H7 (cell line): ENCODE results near the gene ENOX2. TPM values are rescaled to one million over a fixed set of nuclear protein-coding genes. Genes with fewer than 3 reads are reported as not detected.
"Not testable (repeated sequence)": the region's sequence is repeated elsewhere in the genome, so short reads cannot be mapped to it uniquely, and the experiment has no call there.

Experiments
- DNase-seq: peaks from one replicate; pipeline ENCODE4 v3.0.0; 2012
- H3K27me3 ChIP-seq: 2 replicates; pipeline ENCODE4 v1.6.0; 2011; ENCODE audit warnings: mild to moderate bottlenecking, low read length; ENCODE audit not compliant: control insufficient read depth, insufficient read depth
- H3K36me3 ChIP-seq: replicated peaks from 2 replicates; pipeline ENCODE4 v1.5.1; 2011; ENCODE audit warnings: low read length; ENCODE audit not compliant: control insufficient read depth, insufficient read depth
- H3K4me3 ChIP-seq: 2 replicates; pipeline ENCODE4 v1.5.1; 2011; ENCODE audit warnings: low read depth, mild to moderate bottlenecking, control low read depth, low read length, moderate library complexity; ENCODE audit not compliant: insufficient read depth
- total RNA-seq: library from RNA; depleted of rRNA; stranded (reverse); fragments of >200 nt; shearing (Covaris generic); gene quantifications from 2 replicates; pipeline ENCODE4 v1.2.3, GENCODE V29; 2014; rRNA removed

Gene ENOX2
- 17.5 and 21.3 TPM in 2 replicates for total RNA-seq

- peak; percentile 88 for DNase-seq
- no peaks in the 10 kb centered on the region for H3K36me3 ChIP-seq
- no peaks in the 10 kb centered on the region for H3K27me3 ChIP-seq
- H3K4me3 ChIP-seq, result peak within 1 kb of the TSS; percentile 85
Measured at GRCh38 chrX:130902783-130903613, at the start of gene ENOX2. ENOX2 (minus strand) TSS chrX:130903209; CDS start chrX:130703216, 199,993 bp downstream.

- Histone ChIP-seq H3K27me3 (no peaks in the 10 kb centered on the region), H3K4me3 (no peak overlapping the region), H3K36me3 (no peaks in the 10 kb centered on the region)
- DNase-seq, result no peak
Measured at GRCh38 chrX:130952266-130953043, 49.4 kb upstream of the ENOX2 start.

- no peak for DNase-seq
- H3K36me3 ChIP-seq, result no peaks in the 10 kb centered on the region
- H3K4me3 ChIP-seq, result no peak overlapping the region
- H3K27me3 ChIP-seq, result no peaks in the 10 kb centered on the region
Measured at GRCh38 chrX:130944230-130944629, 41.2 kb upstream of the ENOX2 start.

GRCh38 chrX:130937101-130937500 is 34.1 kb upstream of the ENOX2 start:
- no peak overlapping the region for H3K4me3 ChIP-seq

GRCh38 chrX:130933358-130933757 is 30.3 kb upstream of the ENOX2 start:
- H3K27me3 ChIP-seq, result no peaks in the 10 kb centered on the region
- no peaks in the 10 kb centered on the region for H3K36me3 ChIP-seq
- DNase-seq, result no peak
- no peak overlapping the region for H3K4me3 ChIP-seq

More at GRCh38 chrX:130937101-130937500, 34.1 kb upstream of the ENOX2 start:
- no peak for DNase-seq
- Histone ChIP-seq H3K27me3 (no peaks in the 10 kb centered on the region), H3K36me3 (no peaks in the 10 kb centered on the region)

- not testable (repeated sequence) for DNase-seq, H3K36me3 ChIP-seq, H3K4me3 ChIP-seq, H3K27me3 ChIP-seq
Measured at GRCh38 chrX:130920405-130920804, 17.4 kb upstream of the ENOX2 start.

- not testable (repeated sequence) for H3K27me3 ChIP-seq, H3K4me3 ChIP-seq, H3K36me3 ChIP-seq, DNase-seq
Measured at GRCh38 chrX:130919676-130920075, 16.7 kb upstream of the ENOX2 start.

- H3K27me3 ChIP-seq, DNase-seq, H3K36me3 ChIP-seq, H3K4me3 ChIP-seq: not testable (repeated sequence)
Measured at GRCh38 chrX:130918498-130918897, 15.5 kb upstream of the ENOX2 start.

GRCh38 chrX:130916636-130917422 is 13.8 kb upstream of the ENOX2 start:
- peak; percentile 35 for DNase-seq
- H3K27me3 ChIP-seq, result no peaks in the 10 kb centered on the region
- H3K4me3 ChIP-seq, result no peak overlapping the region
- H3K36me3 ChIP-seq, result no peaks in the 10 kb centered on the region

- Histone ChIP-seq H3K27me3 (no peaks in the 10 kb centered on the region), H3K36me3 (no peaks in the 10 kb centered on the region), H3K4me3 (no peak overlapping the region)
- no peak for DNase-seq
Measured at GRCh38 chrX:130915302-130915701, 12.3 kb upstream of the ENOX2 start.

- H3K27me3 ChIP-seq, result no peaks in the 10 kb centered on the region
- no peak for DNase-seq
- H3K4me3 ChIP-seq, result no peak overlapping the region
- no peaks in the 10 kb centered on the region for H3K36me3 ChIP-seq
Measured at GRCh38 chrX:130909469-130910136, 6.6 kb upstream of the ENOX2 start.

GRCh38 chrX:130906776-130907175 is 3.8 kb upstream of the ENOX2 start:
- no peaks in the 10 kb centered on the region for H3K36me3 ChIP-seq
- H3K27me3 ChIP-seq, result no peaks in the 10 kb centered on the region
- H3K4me3 ChIP-seq, result no peak overlapping the region
- no peak for DNase-seq

- Histone ChIP-seq H3K36me3 (no peaks in the 10 kb centered on the region), H3K4me3 (peak overlapping the region; percentile 85), H3K27me3 (no peaks in the 10 kb centered on the region)
- DNase-seq, result peak; percentile 2
Measured at GRCh38 chrX:130902446-130902782, 595 bp downstream of the ENOX2 start.
